GM19372 (cell line): ENCODE measurements around the gene PPM1H.
"Not testable (repeated sequence)": the region's sequence is repeated elsewhere in the genome, so short reads cannot be mapped to it uniquely, and the experiment has no call there.

Experiments
- ATAC-seq: cut with Tn5 transposase; IDR thresholded peaks from one replicate; pipeline ENCODE4 v1.9.1; 2021; ENCODE audit warnings: mild to moderate bottlenecking, low read depth, moderate library complexity; ENCODE audit not compliant: unreplicated experiment

Gene PPM1H

DNA sequence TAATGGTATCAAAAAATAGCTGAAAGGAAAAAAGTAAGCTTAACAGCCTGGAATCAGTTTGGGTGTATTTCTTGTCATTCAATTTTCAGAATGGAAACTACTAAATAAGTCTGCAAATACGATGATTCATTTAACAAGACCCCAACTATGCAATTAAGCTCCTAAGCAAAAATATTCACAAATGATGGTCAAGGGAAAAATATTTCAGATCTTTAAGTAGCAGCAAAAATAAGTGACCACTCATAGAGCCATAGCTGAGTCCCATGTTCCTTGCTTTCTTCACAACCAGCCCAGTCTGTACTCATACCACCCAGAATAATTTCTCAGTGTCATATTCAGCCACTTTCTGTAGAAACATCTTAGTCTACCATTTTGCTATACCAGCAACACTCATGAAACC, 185.4 kb downstream of the PPM1H start:
- no peak for ATAC-seq

DNA sequence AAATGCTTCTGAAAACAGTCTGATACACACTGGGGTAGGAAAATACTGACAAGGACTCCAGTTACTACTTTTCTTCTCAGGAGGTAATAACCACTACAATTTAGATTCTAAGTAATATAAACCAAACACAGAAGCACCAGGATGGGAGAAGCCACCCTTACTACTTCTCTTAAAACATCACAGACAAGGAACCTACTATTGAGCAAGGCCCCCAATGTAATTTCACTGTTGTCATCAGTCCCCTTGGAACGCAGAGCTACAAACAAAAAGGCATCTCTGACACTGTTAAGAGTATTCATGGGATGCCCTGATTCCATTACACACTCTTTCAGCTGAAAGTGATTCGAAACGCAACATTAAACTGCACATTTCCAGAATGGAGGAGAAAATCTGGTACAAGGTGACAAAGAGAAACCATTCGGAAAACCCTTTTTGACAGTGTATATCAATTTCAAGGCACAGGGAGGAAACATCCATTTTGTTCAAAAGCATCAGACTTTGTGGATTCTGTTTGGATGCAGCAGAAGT, 185.9 kb downstream of the PPM1H start:
- no peak for ATAC-seq

DNA sequence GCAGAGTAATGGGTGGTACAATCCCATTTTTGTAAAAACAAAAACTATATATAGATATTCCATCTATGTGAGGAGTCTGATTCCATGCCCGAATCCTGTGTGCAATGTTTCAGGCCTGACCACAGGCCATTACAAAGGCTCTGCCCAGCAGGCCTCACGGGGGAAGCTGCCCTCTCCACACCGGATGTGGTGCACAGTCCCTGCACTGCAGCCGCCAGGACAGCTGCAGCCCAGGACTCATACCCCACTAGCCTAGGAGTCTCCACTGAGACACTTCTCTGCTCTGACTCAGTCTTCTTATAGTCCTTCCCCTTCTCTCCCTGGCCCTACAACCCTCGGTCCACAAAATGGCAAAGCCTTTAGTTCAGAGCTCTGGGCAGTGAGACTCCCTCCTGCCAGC, 190.4 kb downstream of the PPM1H start:
- no peak for ATAC-seq

DNA sequence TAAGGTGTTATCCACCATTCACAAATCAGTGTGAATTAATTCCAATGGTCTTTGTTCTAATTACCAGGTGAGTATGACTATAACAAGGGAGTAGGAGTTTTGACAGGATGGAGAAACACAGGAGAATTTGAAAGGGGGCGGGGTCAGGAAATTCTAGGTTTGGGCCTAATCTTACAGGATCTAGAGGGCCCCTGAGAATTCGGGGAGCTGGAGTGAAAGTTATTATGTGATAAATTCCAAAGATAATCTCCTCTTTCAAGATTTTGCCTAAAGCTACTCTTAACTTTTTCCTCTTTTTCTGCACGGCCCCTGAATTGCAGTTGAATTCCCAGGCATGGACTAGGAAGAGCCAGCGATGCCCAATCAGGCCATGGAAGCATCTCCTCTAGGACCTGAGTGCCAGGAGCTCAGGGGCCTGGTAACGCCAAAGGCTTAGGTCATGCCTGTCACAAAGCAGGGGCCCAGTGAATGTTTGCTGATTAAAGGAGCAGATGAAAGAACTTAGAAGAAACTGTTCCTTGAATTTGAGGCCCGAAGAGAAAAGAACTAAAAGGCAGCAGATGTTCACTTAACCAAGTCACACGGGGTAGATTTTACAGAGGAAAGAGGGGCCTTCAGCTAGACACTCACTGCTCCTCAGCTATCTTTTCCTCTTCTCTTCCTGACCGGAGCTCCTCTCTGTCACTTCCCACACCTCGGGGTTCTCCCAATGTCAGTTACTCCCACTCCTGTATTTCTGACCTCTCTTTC, 195.5 kb downstream of the PPM1H start:
- ATAC-seq: no peak

DNA sequence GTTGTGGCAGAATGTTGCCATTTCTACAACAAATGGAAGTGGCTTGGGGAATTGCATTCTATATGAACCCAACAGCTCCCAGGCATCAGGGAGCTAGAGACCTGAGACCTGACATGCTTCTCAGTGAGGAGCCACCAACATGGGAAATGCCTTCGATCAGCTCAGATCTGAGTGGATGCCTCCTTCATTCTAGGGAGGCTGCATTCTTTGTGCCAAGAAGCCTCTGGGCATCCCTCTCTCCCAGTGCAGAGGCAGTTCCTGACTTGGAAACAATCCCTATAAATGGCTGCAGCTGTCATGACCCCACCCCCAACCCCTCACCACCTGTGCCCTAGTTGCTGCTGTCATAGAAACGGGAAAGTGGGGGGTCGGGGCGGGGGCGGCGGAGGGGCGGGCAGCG, 196.3 kb downstream of the PPM1H start:
- ATAC-seq: no peak

DNA sequence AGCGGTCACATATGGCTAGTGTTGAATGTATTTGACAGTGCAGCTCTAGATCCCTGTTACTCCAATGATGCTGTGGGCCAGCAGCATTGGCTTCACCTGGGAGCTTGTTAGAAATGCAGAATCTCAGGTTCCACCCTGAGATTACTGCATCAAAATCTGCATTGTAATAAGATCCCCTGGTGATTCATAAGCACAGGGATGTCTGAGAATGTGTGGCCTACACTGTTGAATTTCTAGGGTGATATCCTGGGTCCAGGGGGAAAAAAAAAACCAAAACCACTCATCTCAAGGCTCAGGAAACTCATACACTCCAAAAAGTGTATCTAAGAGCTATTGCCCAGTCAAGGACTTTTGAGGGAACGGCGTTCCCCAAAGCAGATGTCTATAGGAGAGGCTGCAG, 196.8 kb downstream of the PPM1H start:
- no peak for ATAC-seq

DNA sequence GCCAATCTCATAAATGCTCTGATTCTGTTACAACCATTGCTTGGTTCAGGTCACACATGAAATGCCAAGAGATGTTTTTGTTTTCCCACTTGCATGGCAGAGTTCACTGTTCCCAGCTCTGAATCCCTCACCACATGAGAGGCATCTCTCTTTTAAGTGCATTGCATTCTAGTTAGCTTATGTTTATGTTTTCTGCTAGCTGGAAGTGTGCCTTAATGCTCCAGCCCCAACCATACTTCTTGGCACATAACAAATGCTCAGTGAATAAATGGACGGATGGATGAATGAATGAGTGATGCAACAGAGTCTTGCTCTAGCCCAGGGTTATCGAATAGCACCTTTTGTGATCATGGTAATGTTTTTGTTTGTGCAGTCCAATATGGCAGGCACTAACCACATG, 197.3 kb downstream of the PPM1H start:
- ATAC-seq: no peak

DNA sequence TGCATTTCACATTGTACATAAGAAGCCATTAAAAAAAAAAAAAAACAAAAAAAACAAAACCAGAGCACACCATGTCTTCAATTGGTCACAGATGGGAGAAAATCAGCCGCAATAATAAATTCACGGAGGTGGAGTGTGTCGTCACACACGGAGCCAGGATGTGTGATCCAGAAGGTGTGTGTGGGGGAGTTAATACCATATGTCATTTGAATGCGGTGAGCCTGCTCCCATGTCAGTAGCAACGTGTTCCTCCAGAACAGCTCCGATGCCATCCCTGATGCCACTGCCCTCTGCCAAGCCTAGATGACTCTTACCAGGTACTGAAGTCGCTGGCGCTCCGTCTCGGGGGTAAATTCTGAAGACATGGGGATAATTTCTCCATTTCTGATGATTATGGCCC, 197.8 kb downstream of the PPM1H start:
- no peak for ATAC-seq

DNA sequence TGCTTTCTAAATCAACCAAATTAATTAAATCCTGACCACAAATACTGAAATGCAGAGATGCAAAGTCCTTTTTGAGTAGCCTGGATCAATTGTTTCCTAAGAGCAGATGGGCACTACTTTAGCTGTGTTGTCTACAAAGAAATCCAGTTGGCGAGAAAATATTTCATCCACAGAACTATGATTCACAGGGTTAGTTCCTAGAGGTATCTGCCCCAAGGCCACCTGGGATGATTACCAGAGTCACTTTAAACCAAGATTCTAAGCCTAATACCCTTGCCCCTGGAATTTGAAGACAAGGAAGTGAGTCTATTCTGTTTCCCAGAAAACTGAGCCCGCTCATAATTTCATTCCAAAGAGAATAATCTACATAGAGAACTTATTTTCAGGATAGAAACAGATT, 198.4 kb downstream of the PPM1H start:
- no peak for ATAC-seq

DNA sequence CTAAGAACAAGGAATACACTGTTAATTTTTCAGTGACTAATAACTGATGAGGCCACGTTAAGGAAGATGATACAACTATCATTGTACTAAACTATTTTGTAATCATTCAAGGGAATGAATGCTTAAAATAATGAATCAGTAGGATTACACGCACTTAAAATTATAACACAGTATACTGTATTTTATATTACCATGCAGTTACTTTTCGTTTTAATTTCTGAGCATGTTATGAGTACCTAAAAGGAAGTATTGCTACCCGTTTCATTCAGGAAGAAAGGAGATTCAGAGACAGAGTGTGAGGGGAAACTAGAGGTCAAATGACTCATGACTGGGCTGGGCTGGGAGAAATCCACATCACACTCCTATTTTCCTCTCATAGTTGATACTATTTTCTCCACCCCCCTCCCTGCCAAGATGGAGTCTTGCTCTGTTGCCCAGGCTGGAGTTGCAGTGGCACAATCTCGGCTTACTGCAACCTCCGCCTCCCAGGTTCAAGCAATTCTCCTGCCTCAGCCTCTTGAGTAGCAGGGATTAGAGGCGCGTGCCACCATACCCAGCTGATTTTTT, 202.0 kb downstream of the PPM1H start:
- no peak for ATAC-seq

DNA sequence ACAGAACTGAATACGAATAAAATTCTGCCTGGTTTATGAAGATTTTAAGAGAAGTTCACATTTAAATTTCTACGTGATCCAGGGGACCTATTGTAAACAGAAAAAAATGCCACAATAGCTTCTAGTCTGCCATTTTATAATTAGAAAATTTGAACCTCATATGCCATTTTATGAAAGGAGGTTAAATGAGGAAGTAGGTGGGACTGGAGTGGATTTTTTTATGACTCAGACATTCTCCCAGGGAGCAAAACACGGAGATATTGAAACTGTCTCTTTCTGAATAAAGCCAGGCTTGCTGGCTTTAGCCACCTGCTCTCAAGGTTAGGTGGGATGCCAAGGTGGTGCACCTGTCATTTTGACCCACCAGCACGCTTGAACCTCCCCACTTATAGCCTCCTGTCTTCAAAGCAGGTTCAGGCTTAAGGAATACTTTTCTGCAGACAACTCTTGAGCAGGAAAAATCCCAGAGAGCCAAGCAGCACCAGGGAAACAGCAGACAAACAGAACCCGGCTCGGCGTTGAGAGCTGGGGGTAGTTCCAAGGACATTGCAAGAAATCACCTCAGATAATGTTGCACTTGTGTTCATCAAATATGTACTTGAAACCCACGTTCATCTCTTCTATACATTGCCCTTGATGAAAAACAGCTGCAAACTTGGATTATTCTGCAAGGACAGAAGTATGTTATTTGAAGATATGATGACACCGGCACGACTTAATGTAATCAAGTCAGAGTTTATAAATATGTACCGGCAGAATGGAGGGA, 203.7 kb downstream of the PPM1H start:
- ATAC-seq: no peak

DNA sequence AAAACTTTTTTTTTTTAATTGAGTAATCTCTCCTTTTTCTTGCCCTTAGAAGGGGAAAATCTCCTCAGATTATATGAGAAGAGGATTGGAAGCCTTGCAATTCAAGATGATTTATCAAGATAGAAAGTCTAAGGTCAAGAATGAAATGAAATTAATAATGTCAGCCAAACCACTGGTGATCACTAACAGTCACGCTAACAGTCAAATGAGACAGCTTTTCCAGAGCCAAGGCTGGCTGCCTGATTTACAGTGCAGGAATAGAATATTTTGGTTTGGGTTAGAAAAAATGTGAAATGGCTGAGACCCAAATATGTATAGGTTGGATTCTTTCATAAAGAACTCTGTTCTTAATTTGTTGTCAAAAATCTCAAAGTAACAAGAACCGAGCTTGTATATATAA, 204.3 kb downstream of the PPM1H start:
- no peak for ATAC-seq

DNA sequence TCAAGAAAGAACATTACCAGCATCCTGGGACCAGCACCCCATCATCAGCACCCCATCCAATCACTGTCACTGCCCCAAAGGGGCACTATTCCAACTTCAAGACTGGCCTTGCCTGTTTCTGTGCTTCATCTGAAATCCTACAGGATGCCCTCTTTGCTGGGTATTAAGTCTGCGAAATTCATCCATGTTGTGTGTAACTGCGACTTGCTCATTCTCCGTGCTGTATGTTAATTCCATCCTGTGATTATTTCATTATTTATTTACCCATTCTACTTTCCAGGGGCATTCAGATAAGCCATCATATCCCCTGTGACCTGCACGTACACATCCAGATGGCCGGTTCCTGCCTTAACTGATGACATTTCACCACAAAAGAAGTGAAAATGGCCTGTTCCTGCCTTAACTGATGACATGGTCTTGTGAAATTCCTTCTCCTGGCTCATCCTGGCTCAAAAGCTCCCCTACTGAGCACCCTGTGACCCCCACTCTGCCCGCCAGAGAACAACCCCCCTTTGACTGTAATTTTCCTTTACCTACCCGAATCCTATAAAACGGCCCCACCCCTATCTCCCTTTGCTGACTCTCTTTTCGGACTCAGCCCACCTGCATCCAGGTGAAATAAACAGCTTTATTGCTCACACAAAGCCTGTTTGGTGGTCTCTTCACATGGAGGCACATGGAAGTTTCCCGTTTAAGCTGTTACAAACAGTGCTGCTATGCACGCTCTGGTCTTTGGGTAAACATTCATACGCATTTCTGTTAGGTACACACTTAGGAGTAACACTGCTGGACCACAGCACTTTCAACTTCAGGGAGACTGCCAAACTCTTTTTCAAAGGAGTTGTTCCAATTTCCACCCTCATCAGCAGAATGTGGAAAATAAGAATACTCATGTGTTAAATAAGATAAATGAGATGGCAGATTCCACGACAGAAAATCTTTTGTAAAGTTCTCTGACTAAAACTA, 205.1 kb downstream of the PPM1H start:
- ATAC-seq: not testable (repeated sequence)

DNA sequence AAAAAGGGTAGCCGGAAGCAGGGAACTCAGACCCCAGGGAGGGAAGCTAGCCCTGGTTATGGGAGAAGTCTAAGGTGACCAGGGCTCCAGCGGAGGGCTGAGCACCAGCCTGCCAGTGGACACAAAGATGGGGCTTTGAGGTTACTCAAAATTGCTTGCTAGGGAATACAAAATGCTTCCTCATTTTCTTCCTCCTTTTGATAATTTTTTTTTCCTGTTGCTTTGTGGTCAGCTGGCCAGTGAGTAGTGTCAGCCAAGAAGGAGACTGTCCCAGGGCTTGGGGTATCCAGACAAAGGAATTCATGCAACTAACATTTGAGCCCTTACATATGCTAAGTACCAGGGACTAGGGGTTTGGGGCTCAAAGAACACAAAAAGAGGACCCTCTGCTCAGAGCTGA, 206.2 kb downstream of the PPM1H start:
- no peak for ATAC-seq

DNA sequence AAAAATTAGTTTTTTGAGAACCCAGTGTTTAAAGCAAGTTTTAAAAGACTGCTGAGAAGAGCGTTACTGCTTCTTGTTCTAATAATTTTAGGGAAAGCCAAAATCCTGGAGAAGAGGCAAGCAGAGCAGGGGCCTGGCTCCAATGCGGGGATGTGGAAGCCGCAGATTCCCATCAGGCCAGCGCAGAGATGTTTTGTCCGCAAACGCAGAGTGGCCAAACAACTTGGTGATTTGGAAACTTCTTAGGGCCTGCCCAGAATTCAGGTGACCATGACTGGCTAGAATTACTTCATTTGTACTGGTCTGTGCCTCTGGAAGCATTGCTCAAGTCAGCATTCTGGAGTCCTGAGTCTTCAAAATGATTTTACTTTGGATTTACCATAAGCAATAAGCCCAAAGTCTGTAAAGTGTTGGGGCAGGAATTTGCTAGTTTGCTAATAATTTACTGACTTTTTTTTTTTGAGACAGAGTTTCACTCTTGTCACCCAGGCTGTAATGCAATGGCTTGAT, 208.4 kb downstream of the PPM1H start:
- no peak for ATAC-seq

DNA sequence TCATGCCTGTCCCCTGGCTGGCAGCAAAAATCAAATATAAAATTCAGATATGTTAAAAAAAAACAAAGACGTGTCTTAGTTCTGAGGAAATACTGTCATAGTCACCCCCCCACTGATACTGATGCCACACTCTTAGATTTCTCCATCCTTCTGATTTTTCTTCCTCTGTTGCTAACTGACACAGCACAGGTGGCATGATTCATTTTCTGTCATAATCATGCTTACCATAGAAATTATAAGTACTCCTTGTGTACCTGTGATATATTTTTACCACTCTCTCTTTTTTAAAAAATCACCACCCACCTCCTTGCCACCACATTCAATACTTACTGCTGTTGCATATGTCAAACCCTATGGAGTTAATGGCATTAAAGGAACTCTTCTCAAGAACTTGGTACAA, 209.2 kb downstream of the PPM1H start:
- no peak for ATAC-seq

DNA sequence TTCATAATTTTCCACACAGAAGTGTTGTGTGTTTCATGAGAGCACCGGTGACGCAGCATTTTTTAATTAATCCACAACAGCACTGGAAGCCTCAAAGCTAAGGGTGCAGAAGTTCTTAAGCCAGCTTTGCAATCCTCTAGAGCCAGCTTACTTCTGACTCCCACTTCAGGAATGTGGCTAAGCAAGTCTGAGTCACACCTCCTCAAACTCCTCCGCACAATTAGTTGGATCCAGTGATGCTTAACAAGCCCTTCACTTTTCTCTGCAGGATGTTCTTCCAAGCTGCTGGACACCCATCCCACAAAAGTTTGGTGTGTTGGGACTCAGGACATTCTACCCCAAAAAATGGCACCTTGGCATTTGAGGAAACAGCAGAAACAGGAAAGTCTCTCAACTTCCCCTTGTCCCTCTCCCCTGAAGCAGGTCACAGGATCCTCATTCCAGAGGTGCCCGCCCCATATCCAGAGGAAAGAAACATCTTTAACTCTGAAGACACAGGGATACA, 210.0 kb downstream of the PPM1H start:
- ATAC-seq: no peak

DNA sequence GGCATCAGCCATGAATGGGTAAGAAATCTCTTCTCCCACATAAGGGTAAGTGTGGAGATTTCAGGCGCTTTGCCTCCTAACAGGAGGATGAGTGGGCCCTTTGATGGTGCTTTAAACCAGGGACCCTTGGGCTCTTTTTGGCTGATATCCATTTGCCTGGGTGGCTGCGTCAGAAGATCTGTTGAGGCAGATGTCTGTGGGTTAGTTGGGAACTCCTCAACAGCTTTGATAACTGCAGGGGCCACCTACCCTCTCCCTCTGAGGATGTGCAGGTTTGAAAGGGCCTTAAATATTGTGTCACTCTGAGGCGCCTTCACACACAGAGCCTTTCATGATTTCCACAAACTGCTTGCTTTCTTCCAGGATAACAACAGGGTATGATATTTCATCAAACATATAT, 210.7 kb downstream of the PPM1H start:
- no peak for ATAC-seq

DNA sequence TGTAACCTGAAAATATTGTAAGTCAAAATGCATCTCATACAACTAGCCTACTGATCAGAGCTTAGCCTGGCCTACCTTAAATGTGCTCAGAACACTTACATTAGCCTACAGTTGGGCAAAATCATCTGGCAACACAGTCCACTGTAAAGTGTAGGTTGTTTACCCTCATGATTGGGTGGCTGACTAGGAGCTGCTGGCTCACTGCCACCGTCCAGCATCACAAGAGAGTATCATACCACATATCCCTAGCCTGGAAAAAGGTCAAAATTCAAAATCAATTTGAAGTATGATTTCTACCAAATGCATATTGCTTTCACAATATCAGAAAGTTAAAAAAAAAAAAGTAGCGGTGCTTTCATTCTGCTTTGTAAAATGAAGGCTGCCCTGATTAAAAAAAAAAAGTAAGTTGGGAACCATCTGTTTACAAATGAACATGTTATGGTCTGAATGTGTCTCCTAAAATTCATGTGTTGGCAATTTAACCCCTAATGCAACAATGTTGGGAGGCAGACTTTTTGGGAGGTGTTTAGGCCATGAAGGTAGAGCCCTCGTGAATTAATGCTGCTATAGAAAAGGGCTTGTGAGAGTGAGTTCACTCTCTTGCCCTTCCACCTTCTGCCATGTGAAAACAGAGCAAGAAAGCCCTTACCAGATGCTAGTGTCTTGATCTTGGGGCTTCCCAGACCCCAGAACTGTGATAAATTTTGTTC, 211.8 kb downstream of the PPM1H start:
- ATAC-seq: no peak
